HuH-7.5 (cell line): Measurements from ENCODE around the gene PIK3CD.
"Not testable (repeated sequence)": the region's sequence is repeated elsewhere in the genome, so short reads cannot be mapped to it uniquely, and the experiment has no call there.

Experiments used
- DNase-seq: peaks from one replicate; pipeline ENCODE4 v3.0.0; 2011; ENCODE audit warnings: low spot score

Gene PIK3CD

DNA sequence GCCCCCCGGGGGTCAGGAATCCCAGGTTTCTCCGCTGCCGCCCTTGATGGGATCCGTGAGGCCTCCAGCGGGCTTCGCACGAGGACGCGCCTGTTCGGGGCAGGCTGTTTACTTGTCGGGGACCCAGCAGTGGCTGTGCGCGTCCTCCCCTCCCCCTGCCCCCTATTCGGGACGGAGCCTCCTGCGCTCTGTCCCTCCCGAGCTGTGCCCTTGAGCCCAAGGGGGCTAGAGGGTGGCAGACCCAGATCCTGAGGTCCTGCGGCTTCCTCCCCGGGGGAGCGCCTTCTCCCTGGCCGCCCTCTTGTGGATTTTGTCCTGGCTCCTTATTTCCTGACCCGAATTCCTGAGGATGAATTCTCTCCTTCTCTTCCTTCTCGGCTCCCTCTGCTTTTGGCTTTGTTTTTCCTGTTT is 38.4 kb downstream of the PIK3CD start:
- DNase-seq = no peak

DNA sequence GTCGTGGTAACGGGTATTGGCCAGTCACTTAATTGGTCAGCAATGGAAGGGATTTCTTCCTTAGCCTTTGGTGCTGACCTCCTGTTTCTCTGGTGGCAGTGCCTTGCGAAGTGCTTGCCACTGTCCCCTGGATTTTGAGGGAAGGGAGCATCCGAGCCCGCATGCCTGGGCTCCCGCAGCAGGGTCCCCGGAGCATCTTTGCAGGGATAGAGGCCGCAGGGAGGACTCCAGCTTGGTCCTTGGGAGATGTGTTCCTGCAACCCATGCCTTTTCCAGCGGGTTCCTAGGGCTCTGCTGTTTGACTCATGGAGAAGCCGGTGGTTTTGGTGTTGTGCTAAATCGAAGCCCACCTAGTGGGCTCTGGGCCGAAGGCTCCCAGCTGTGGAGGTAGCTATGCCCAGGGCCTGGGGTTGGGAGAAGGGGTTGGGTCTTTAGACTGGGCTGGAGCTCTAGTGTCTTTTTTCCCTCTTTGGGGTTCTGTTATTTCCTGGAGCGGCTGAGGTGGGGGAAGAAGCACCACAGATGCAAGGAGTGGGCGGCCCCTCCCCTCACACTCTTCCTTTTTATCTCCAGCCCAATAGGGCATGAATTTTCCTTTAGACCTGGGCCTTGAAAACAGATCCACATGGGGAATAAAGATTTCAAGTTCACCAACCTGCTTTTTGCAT is 39.0 kb downstream of the PIK3CD start:
- no peak for DNase-seq

DNA sequence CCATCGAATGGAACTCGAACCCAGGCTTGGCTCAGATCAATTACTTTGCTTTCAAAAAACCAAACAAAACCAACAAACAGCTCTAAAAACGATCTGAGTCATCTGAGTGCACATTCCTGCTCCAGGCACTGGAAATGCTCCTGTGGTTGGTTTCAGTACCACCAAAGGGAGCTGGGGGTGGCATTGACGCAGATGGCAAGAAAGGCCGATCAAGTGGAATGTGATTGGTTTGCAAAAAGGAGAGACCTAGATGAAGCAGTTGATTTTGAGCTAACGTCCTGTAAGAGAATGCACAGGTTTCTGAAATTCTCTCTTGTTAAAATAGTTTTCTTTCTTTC is 39.5 kb downstream of the PIK3CD start:
- DNase-seq = no peak

DNA sequence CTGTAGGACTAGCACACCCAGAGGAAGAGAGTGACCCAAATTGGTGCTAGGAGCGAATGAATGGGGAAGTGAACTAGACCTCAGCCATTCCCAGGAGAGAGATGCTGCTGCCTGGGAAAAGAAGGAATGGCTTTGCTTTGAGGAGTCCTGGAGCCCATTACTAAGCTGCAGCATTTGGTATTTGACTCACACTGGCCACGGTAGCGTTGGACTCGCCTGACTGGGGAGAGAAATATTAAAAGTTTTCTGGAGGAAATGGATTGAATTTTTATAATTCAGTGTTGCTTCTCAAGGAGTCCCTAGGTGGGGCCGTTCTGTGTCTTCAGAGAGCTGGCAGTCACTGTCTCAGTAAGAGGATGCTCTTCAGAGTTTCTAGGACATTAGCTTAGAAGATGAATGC is 40.2 kb downstream of the PIK3CD start:
- no peak for DNase-seq

DNA sequence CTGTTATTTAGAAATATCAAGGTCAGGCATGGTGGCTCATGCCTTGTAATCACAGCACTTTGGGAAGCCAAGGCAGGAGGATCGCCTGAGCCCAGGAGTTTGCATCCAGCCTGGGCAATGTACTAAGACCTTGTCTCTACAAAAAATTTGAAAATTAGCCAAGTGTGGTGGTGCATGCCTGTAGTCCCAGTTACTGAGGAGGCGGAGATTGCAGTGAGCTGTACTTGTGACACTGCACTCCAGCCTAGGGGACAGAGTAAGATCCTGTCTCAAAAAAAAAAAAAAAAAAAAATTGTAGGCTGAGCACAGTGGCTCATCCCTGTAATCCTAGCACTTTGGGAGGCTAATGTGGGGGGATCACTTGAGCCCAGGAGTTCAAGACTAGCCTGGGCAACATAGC is 45.3 kb downstream of the PIK3CD start:
- no peak for DNase-seq

DNA sequence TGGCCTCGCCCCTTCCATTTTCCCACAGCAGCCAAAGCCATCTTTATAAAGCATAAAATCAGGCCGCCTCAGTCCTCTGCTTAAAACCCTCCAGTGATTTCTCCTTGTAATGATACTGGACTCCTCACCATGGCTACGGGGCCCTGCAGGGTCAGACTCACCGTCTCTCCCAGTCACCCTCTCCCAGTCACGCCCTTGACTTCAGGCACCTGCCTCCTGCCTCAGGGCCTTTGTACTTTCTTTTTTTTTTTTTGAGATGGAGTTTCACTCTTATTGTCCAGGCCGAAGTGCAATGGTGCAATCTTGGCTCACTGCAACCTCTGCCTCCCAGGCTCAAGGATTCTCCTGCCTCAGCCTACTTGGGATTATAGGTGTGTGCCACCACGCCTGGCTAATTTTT is 47.8 kb downstream of the PIK3CD start:
- DNase-seq = no peak

DNA sequence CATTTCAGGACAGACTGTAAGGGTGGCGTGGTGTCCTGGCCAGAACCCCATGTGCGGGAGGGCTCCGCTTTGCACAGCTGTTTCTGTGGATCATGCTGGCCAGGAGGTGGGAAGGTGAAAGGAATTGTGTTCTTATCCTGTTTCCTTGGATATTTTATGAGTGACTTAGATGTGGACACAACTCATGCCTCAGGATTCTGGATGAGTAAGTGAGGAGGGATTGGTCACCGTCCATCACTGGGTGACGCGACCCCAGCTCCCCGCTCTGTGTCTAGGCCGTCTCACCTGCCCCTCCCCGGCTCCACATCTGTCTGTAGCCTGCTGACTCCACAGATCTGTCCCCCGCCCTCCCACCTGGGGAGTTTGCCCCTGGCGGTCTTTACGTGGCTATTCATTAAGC is 48.8 kb downstream of the PIK3CD start:
- no peak for DNase-seq

DNA sequence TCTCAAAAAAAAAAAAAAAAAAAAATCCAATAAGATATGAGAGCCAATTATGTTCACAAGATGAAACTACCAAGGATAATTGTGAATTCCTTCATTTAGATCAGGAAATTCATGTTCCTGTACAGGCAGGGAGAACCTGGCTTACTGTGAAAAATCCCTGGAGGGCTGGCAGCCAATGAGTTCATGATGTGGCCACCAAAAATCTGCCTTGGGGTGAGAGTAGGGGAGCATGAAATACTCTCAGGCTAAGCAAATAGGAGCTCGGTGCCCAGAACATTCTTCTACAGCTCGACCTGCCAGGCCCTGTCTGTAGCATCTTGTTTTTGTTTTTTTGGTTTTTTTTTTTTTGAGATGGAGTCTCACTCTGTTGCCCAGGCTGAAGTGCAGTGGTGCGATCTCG is 50.1 kb downstream of the PIK3CD start:
- no peak for DNase-seq

DNA sequence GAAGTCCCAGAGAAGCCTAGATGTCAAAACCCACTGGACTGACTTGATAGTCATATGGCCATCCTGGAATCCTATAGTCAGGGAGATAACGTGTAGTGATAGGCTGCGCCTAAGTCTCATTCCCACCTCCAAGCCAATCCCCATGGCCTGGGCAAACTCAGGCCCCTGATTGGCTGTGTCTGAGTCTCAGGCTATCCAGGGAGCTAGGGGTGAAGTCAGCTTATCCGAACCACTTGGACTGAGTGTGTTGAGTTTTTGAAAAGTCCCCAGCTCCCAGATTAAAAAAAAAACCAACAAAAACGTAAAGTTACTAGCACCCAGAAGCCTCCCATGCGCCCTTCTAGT is 51.6 kb downstream of the PIK3CD start:
- DNase-seq = no peak

DNA sequence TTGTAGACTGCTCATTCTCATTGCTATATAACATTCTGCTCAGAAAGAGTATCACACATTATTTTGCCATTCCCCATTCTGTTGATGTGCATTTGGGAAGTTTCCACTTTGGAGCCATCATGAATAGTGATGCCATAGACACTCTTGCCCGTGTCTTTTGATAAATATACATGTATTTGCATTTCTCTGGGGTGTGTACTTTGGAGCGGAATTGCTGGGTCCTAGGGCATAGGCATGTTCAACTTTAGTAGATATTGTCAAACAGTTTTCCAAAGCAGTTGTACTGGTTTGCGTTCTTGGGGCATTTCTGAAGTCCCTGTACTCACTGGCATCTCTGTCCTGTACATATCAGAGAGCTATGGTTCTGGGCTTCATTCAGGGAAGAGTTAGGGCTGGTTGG is 52.1 kb downstream of the PIK3CD start:
- no peak for DNase-seq

DNA sequence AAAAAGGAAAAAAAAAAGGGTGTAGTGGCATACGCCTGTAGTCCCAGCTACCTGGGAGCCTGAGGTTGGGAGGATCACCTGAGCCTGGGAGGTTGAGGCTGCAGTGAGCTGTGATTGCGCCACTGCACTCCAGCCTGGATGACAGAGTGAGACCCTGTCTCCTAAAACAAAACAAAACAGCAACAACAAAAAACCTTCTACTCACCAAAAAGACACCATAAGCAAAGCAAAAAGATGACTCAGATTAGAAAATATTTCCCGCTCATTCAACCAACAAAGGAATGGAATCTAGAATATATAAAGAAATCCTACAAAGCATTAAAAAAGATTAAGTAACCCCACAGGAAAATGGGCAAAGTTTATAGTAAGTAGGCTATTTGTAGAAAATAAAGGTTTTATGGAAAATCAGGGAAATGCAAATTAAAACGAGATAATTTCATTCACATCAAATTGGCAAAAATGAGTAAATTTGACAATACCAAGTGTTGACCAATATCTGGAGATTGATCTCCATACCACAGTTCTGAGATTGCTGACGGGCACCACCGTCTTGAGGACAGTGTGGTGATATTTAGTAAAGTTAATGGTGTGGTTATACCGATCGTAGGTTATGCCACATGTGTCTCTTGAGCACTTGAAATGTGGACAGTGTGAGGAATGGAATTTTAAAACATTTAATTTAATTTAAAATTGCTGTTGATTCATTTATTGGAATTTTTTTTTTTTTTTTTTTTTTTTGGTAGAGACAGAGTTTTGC is 54.0 kb downstream of the PIK3CD start:
- no peak for DNase-seq

DNA sequence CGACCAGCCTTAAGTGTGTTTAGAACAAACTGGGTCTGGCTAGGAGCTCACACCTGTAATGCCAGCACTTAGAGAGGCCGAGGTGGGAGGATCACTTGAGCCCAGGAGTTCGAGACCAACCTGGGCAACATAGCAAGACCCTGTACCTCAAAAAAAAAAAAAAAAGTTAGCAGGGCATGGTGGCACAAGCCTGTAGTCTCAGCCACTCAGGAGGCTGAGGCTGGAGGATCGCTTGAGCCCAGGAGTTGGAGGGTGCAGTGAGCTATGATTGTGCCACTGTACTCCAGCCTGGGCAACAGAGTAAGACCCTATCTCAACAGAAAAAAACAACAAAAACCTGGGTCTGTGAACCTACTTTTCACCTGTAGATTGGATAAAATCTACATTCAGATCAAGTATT is 54.6 kb downstream of the PIK3CD start:
- no peak for DNase-seq

DNA sequence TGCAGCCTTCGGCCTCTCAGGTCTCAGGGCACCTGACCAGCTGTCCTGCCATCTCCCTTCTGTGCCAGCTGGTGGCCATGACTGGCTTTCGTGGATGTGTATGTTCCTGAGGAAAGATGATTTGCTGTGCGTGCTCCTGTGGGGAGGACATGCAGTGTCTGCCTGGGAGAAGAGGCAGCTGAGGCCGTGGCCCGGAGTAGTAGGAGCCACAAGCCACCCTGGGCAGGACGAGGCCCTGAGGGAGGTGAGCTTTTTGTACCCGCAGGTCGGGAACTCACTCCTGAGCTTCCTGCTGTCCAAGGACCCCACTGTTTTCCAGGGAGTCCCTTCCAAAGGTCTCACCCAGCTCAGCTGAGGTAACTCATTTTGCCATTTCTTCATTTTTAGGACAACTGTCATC is 58.5 kb downstream of the PIK3CD start:
- DNase-seq = no peak

DNA sequence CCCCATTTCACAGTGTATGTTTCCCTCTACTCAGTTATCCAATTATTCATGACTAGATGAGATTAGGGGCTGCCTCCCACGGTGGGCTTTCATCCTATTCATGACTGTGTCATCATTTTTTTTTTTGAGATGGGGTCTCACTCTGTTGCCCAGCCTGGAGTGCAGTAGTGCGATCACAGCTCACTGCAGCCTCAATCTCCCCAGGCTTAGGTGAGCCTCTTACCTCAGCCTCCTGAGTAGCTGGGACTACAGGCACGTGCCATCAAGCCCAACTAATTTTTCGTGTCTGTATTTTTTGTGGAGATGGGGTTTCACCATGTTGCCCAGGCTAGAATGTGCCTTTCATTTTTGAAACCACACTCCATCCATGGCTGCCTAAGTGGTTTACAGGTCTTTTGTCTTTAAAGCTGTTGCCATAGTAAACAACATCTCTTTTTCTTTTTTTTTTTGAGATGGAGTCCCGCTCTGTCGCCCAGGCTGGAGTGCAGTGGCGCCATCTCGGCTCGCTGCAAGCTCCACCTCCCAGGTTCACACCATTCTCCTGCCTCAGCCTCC is 60.0 kb downstream of the PIK3CD start:
- DNase-seq = no peak

DNA sequence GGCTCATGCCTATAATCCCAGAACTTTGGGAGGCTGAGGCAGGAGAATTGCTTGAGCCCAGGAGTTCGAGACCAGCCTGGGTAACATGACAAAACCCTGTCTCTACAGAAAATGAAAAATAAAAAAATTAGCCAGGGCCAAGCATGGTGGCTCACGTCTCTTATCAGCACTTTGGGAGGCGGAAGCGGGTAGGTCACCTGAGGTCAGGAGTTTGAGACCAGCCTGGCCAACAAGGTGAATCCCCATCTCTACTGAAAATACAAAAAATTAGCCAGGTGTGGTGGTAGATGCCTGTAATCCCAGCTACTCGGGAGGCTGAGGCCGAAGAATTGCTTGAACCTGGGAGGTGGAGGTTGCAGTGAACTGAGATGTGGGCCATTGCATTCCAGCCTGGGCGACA is 61.2 kb downstream of the PIK3CD start:
- DNase-seq = not testable (repeated sequence)

DNA sequence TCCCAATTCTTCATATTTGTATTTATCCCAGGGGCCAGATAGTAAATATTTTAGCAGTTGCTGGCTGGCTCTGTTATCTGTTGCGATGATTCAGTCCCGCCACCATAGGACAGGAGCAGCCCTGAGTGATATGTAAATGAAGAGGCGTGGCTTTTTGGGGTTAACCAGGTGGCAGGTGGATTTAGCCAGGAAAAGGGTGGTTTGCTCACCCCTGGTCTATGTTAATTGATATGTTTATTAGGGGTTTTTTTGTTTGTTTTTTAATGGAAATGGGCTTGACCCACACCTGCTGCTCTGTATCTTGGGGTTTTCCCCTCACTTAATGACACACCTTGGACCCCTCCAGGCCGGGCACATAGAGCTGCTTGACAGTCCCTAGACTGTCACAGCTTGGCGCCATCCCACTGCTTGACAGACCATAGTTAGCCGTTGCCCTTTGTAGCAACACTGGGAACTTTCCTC is 62.8 kb downstream of the PIK3CD start:
- DNase-seq = no peak

DNA sequence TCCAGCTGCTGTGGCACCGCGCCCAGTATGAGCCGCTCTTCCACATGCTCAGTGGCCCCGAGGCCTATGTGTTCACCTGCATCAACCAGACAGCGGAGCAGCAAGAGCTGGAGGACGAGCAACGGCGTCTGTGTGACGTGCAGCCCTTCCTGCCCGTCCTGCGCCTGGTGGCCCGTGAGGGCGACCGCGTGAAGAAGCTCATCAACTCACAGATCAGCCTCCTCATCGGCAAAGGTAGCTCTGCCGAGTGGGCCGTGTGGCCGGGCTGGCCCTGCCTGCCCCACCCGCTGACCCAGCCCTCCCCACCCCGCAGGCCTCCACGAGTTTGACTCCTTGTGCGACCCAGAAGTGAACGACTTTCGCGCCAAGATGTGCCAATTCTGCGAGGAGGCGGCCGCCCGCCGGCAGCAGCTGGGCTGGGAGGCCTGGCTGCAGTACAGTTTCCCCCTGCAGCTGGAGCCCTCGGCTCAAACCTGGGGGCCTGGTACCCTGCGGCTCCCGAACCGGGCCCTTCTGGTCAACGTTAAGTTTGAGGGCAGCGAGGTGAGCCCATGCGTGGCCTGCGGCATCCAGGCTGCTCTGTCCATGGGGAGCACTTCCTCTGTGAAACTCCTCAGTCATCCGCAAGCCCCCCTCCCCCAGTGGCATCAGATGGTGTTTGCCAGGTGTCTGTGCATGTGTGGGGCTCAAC is 64.2 kb downstream of the PIK3CD start:
- DNase-seq = no peak

DNA sequence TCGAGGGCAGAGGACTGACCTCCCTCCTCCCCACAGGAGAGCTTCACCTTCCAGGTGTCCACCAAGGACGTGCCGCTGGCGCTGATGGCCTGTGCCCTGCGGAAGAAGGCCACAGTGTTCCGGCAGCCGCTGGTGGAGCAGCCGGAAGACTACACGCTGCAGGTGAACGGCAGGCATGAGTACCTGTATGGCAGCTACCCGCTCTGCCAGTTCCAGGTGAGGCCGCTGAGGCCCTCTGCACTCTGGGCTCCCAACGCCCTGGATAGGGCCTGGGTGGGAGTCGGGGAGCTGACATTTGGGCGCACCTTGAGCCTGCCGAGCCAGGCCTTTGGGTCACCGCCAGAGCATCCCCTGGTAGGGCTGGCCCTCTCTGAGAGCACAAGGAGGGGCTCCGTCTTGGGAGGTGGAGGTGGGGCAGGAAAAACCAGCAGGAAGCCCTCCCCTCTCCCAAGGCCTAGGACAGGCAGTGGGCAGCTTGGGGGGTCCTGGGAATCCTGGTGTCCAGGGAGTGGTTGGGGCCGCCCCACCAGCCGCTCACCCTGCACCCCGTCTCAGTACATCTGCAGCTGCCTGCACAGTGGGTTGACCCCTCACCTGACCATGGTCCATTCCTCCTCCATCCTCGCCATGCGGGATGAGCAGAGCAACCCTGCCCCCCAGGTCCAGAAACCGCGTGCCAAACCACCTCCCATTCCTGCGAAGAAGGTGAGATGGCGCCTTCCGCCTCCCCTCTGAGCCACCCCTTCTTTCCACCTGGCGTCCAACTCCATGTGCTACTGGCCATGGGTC is 65.1 kb downstream of the PIK3CD start:
- no peak for DNase-seq

DNA sequence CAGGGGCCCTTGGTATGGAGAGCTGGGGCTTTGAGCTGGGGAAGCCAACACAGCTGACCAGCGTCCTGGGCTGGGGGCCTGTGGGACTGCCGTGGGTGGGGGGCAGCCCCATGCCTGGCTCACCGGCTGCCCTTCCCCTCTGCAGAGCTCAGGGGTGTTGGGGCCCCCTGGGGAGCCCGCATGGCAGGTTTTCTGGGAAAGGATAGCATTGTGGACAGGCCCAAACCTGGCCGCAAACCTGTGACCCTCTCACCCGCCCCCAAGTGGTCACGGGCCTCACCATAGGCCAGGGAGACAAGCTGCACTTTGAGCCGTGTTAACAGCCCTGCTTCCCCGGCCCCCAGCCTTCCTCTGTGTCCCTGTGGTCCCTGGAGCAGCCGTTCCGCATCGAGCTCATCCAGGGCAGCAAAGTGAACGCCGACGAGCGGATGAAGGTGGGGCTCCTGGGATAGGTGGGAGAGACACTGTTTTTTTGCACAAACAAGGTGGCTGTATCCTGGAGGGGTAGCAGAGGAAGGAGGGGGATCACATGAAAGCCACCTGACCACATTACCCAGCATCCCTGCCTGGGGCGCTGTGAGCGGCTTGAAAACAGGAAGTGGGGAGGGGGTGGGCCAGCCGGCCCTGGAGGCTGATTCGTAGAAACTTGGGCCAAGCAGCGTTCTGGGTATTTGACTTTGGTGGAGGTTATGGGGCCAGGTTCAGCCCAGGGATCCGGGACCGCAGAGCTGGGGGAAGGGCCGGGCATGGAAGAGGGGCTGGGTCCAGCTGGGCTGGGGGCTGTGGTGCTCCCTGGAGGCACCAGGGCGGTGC is 65.9 kb downstream of the PIK3CD start:
- DNase-seq = no peak

DNA sequence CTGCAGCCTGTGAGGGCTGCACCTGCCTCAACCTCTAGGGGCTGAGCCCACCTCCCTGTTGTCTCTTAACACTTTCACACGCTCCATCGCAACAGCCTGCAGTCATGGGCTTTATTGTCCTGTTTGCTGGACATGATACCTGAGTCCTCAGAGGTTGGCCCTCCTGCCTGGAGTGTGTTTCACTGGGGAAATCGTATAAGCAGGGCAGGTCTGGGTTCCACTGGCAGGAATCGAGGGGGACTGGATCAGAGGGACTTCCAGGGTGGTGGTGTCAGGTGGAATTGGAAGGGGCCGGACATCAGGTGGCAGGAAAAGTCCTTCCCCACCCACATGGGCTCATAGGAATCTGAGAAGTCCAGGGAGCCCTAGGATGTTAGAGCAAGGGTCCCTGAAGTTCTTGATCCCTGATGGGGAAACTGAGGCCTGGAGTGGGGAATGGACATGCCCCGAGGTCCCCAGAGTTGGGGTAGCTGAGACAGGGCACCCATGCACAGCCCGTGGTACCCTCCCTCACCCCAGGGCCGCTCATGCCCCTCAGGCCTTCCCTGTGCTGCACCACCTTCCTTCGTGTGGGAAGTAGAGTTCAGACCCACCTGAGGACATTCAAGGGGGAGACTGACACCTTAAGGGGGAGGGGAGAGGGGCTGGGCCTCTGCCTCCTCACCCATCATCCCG is 66.6 kb downstream of the PIK3CD start:
- DNase-seq = no peak
